ENCODE measurements around the gene MEIOB. TPM values are rescaled to one million over a fixed set of nuclear protein-coding genes. Genes with fewer than 3 reads are reported as not detected.
"Not testable (repeated sequence)": the region's sequence is repeated elsewhere in the genome, so short reads cannot be mapped to it uniquely, and the experiment has no call there.

Gene MEIOB
- total RNA-seq, 1 donor from 2014 or later = 3.7 TPM

- peaks cover 9% of the 10 kb centered on the region for H3K9me3 Mint-ChIP-seq
- Histone ChIP-seq H3K27me3 (no peaks in the 10 kb centered on the region), H3K9ac (no peak overlapping the region), H4K20me1 (ENCODE audit: low read depth) (no peaks in the 10 kb centered on the region), H3F3A (ENCODE audit: low read depth) (no peaks in the 10 kb centered on the region), H3K4me2 (no peak overlapping the region), H3K79me2 (ENCODE audit: low read depth) (no peaks in the 10 kb centered on the region), H3K4me1 (no peaks in the 10 kb centered on the region), H3K4me3 (no peak overlapping the region), H2AFZ (replicated peaks) (no peak overlapping the region), H3K9me3 (ENCODE audit: low read depth) (no peaks in the 10 kb centered on the region), H3K36me3 (no peaks in the 10 kb centered on the region), H3K27ac (no peak overlapping the region)
- no peaks in the 10 kb centered on the region for H3K4me1 Mint-ChIP-seq
- H3K36me3 Mint-ChIP-seq = peaks cover 9% of the 10 kb centered on the region
- TF ChIP-seq EZH2 (IDR thresholded peaks at IDR 0.05) = no peak
- TF ChIP-seq, protein P1, sequence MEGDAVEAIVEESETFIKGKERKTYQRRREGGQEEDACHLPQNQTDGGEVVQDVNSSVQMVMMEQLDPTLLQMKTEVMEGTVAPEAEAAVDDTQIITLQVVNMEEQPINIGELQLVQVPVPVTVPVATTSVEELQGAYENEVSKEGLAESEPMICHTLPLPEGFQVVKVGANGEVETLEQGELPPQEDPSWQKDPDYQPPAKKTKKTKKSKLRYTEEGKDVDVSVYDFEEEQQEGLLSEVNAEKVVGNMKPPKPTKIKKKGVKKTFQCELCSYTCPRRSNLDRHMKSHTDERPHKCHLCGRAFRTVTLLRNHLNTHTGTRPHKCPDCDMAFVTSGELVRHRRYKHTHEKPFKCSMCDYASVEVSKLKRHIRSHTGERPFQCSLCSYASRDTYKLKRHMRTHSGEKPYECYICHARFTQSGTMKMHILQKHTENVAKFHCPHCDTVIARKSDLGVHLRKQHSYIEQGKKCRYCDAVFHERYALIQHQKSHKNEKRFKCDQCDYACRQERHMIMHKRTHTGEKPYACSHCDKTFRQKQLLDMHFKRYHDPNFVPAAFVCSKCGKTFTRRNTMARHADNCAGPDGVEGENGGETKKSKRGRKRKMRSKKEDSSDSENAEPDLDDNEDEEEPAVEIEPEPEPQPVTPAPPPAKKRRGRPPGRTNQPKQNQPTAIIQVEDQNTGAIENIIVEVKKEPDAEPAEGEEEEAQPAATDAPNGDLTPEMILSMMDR (IDR thresholded peaks at IDR 0.05) = no peak
- no peak for TF ChIP-seq EZH2phosphoT487 (IDR thresholded peaks at IDR 0.05)
- no peak for DNase-seq (ENCODE audit: low spot score)
- H3K4me3 Mint-ChIP-seq = no peak overlapping the region
- no peak overlapping the region for H3K27ac Mint-ChIP-seq
- H3K27me3 Mint-ChIP-seq (ENCODE audit: insufficient read depth, low read depth) = peaks cover 3% of the 10 kb centered on the region
Observed at GRCh38 chr16:1800701-1801100, 71.3 kb downstream of the MEIOB start.

GRCh38 chr16:1799263-1799662, 72.7 kb downstream of the MEIOB start:
- not testable (repeated sequence) for H3K36me3 ChIP-seq; H3K4me3 ChIP-seq; H3K27me3 Mint-ChIP-seq (ENCODE audit: insufficient read depth, low read depth); H3K4me1 ChIP-seq; H3K4me2 ChIP-seq; H3K27ac Mint-ChIP-seq; H3K36me3 Mint-ChIP-seq; H3K4me3 Mint-ChIP-seq; H4K20me1 ChIP-seq (ENCODE audit: low read depth); H3K9me3 ChIP-seq (ENCODE audit: low read depth); H3K27ac ChIP-seq; H3K9ac ChIP-seq; DNase-seq (ENCODE audit: low spot score); H2AFZ ChIP-seq (replicated peaks); H3F3A ChIP-seq (ENCODE audit: low read depth); H3K79me2 ChIP-seq (ENCODE audit: low read depth); H3K4me1 Mint-ChIP-seq; H3K9me3 Mint-ChIP-seq; H3K27me3 ChIP-seq

DNA sequence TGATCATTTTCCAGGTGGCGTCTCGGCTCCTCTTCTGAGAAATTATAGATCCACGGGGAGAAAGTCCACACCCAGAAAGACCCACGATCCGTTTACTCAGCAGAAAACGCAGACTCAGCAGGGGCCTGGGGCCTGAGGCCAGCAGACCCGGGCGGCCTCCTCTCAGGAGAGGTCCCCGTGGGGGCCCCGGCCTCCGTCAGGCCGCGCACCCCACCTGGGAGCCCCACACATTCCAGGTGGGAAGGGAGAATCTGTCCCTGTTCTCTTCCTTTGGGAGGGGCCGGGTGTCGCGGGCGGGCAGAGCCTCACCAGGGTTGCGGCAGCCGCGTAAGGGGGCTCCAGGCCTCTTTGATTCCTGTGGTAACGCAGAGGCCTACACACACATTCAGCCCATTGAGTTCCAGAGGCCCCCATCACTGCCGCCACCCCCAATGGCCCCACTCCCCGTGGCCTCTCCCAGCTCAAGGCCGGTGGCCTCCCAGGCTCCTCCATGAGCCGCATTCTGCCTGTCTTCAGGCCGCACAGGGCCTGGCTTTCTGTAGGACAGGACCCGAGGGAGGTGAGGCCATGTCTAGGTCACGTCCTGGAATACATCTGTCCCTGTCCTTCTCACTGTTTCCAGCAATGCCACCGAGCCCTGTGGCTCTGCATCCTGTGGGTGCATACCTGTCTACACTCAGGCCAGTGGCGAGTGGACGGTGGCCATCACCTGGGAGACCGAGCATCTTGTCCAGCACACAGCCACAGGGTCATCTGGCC, 76.9 kb downstream of the MEIOB start:
- Histone ChIP-seq H4K20me1 (ENCODE audit: low read depth) (no peaks in the 10 kb centered on the region), H3K27me3 (no peaks in the 10 kb centered on the region), H3K4me1 (no peaks in the 10 kb centered on the region), H2AFZ (replicated peaks) (no peak overlapping the region), H3K79me2 (ENCODE audit: low read depth) (no peaks in the 10 kb centered on the region), H3K36me3 (no peaks in the 10 kb centered on the region), H3F3A (ENCODE audit: low read depth) (no peaks in the 10 kb centered on the region), H3K4me3 (no peak overlapping the region), H3K27ac (no peak overlapping the region), H3K9me3 (ENCODE audit: low read depth) (no peaks in the 10 kb centered on the region), H3K9ac (no peak overlapping the region), H3K4me2 (no peak overlapping the region)
- DNase-seq (ENCODE audit: low spot score) = no peak
- TF ChIP-seq, protein P1 (IDR thresholded peaks at IDR 0.05) = no peak
- TF ChIP-seq EZH2 (IDR thresholded peaks at IDR 0.05) (no peak), EZH2phosphoT487 (IDR thresholded peaks at IDR 0.05) (no peak)
- no peaks in the 10 kb centered on the region for H3K4me1 Mint-ChIP-seq
- no peaks in the 10 kb centered on the region for H3K27me3 Mint-ChIP-seq (ENCODE audit: insufficient read depth, low read depth)
- H3K4me3 Mint-ChIP-seq = no peak overlapping the region
- peaks cover 9% of the 10 kb centered on the region for H3K9me3 Mint-ChIP-seq
- H3K36me3 Mint-ChIP-seq = peaks cover 6% of the 10 kb centered on the region
- H3K27ac Mint-ChIP-seq = no peak overlapping the region

- Histone ChIP-seq H3K36me3 (no peaks in the 10 kb centered on the region), H3K4me3 (no peak overlapping the region), H4K20me1 (ENCODE audit: low read depth) (no peaks in the 10 kb centered on the region), H3K9ac (no peak overlapping the region), H3K4me2 (no peak overlapping the region), H3K4me1 (no peaks in the 10 kb centered on the region), H3K27me3 (no peaks in the 10 kb centered on the region), H3K9me3 (ENCODE audit: low read depth) (no peaks in the 10 kb centered on the region), H3K79me2 (ENCODE audit: low read depth) (no peaks in the 10 kb centered on the region), H3F3A (ENCODE audit: low read depth) (no peaks in the 10 kb centered on the region), H3K27ac (no peak overlapping the region), H2AFZ (replicated peaks) (no peak overlapping the region)
- H3K27me3 Mint-ChIP-seq (ENCODE audit: insufficient read depth, low read depth) = no peaks in the 10 kb centered on the region
- H3K36me3 Mint-ChIP-seq = peaks cover 5% of the 10 kb centered on the region
- DNase-seq (ENCODE audit: low spot score) = no peak
- peaks cover 7% of the 10 kb centered on the region for H3K9me3 Mint-ChIP-seq
- H3K4me3 Mint-ChIP-seq = no peak overlapping the region
- TF ChIP-seq, protein P1 (IDR thresholded peaks at IDR 0.05) = no peak
- no peak for TF ChIP-seq EZH2 (IDR thresholded peaks at IDR 0.05)
- no peak for TF ChIP-seq EZH2phosphoT487 (IDR thresholded peaks at IDR 0.05)
- H3K27ac Mint-ChIP-seq = no peak overlapping the region
- no peaks in the 10 kb centered on the region for H3K4me1 Mint-ChIP-seq
Observed at GRCh38 chr16:1794221-1794871, 77.6 kb downstream of the MEIOB start.
